Chondrocyte (in vitro differentiated cells): Measurements from ENCODE around the gene MMP8. TPM values are rescaled to one million over a fixed set of nuclear protein-coding genes. Genes with fewer than 3 reads are reported as not detected.

Source experiments
- DNase-seq: peaks from one replicate; pipeline ENCODE4 v3.0.0; 2021; ENCODE audit warnings: mixed read lengths, low spot score
- H3K27ac Mint-ChIP-seq: one replicate; pipeline ENCODE4 v1.8.0; 2021; ENCODE audit warnings: mild to moderate bottlenecking, moderate library complexity, mixed read lengths; ENCODE audit not compliant: unreplicated experiment
- H3K27me3 Mint-ChIP-seq: 2 replicates; pipeline ENCODE4 v1.8.0; 2021; ENCODE audit warnings: low read depth, mixed read lengths
- H3K36me3 Mint-ChIP-seq: 2 replicates; pipeline ENCODE4 v1.8.0; 2021; ENCODE audit warnings: low read depth, mixed read lengths
- H3K4me1 Mint-ChIP-seq: 2 replicates; pipeline ENCODE4 v1.8.0; 2021; ENCODE audit warnings: low read depth, mild to moderate bottlenecking, mixed read lengths
- H3K4me3 Mint-ChIP-seq: one replicate; pipeline ENCODE4 v1.8.0; 2021; ENCODE audit warnings: mild to moderate bottlenecking, moderate library complexity, mixed read lengths; ENCODE audit not compliant: unreplicated experiment
- H3K9me3 Mint-ChIP-seq: 2 replicates; pipeline ENCODE4 v1.8.0; 2021; ENCODE audit warnings: low read depth, mixed read lengths
- long read RNA-seq: library from polyadenylated mRNA; stranded (forward); transcript quantifications from one replicate; pipeline ENCODE4 v2.0.0, GENCODE V29; 2021
- total RNA-seq: library from RNA; stranded (reverse); gene quantifications from 3 replicates; pipeline ENCODE4 v1.2.1, GENCODE V29; 2021
- TF ChIP-seq, protein P1 (sequence below): fragments of 200-600 bp; sonication (generic); IDR thresholded peaks from 2 replicates; pipeline ENCODE4 v1.5.0; 2021; ENCODE audit warnings: antibody characterized with exemption, mild to moderate bottlenecking, moderate library complexity

MMP8 gene
- total RNA-seq, result not detected in 3 replicates
- long read RNA-seq, result 0 reads

DNA sequence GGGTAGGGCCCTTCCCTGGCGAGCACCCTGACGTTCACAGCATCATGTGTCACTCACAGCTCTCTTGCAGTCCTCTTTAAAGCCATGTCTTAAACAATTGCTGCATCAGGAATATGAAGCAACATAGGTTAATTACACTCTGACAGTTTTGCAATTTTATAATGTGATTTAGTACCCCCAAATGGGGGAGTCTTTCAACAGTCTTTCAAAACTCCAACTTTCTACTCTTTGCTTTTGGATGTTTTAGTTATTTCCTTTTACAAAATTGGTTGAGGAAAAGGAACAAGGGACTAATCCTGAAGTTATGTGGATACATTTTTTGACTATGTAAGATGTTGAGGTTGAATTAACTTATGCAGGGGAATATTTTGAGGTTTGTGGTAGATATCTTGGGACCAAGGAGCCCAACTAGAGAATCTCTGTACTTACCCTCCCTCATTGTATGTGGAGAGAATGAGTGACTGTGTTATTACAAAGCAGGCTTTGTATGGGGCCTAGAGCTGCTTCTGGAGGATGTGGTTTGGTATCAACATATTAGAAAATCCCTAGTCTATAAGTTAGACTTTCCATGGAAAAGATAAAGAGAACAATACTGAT is at the start of gene MMP8:
Gene MMP8 (minus strand): TSS at position 51 of the 597 bp plus-strand sequence. CDS start 99 bp downstream, outside the sequence.
- Mint-ChIP-seq H3K4me1 (peaks cover 17% of the 10 kb centered on the region), H3K27me3 (no peaks in the 10 kb centered on the region), H3K9me3 (peaks cover 4% of the 10 kb centered on the region), H3K4me3 (no peak within 1 kb of the TSS), H3K27ac (no peak within 1 kb of the TSS), H3K36me3 (no peaks in the 10 kb centered on the region)
- DNase-seq, result no peak
- TF ChIP-seq, protein P1, sequence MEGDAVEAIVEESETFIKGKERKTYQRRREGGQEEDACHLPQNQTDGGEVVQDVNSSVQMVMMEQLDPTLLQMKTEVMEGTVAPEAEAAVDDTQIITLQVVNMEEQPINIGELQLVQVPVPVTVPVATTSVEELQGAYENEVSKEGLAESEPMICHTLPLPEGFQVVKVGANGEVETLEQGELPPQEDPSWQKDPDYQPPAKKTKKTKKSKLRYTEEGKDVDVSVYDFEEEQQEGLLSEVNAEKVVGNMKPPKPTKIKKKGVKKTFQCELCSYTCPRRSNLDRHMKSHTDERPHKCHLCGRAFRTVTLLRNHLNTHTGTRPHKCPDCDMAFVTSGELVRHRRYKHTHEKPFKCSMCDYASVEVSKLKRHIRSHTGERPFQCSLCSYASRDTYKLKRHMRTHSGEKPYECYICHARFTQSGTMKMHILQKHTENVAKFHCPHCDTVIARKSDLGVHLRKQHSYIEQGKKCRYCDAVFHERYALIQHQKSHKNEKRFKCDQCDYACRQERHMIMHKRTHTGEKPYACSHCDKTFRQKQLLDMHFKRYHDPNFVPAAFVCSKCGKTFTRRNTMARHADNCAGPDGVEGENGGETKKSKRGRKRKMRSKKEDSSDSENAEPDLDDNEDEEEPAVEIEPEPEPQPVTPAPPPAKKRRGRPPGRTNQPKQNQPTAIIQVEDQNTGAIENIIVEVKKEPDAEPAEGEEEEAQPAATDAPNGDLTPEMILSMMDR, result no peak

DNA sequence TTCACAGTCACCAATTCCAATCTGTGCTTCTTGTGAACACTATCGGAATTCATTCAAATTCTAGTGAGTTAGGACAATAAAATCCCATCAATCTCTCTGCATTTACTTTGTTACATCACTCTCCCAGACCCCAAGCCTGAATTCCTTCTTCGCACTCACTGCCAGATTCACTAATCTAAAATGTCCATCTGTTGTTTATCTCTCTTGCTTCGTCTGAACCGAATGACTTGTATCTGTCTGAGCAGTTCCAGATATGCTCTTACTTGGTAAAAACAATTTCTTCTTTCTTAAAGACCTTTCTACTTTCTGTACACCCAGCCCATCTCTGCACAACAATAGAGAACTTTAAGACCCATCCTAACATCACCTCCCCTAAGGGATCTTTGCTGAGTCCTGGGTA is 48.6 kb upstream of the MMP8 start:
- H3K4me1 Mint-ChIP-seq, result no peaks in the 10 kb centered on the region
- H3K4me3 Mint-ChIP-seq, result no peak overlapping the region
- H3K27ac Mint-ChIP-seq, result no peak overlapping the region
- no peaks in the 10 kb centered on the region for H3K27me3 Mint-ChIP-seq
- no peaks in the 10 kb centered on the region for H3K9me3 Mint-ChIP-seq
- TF ChIP-seq, protein P1, result no peak
- DNase-seq, result no peak
- peaks cover 3% of the 10 kb centered on the region for H3K36me3 Mint-ChIP-seq

- H3K4me3 Mint-ChIP-seq, result no peak overlapping the region
- no peaks in the 10 kb centered on the region for H3K9me3 Mint-ChIP-seq
- DNase-seq, result no peak
- TF ChIP-seq, protein P1, result no peak
- H3K4me1 Mint-ChIP-seq, result no peaks in the 10 kb centered on the region
- H3K36me3 Mint-ChIP-seq, result peaks cover 3% of the 10 kb centered on the region
- H3K27me3 Mint-ChIP-seq, result no peaks in the 10 kb centered on the region
- no peak overlapping the region for H3K27ac Mint-ChIP-seq
Observed at GRCh38 chr11:102771351-102771750, 46.6 kb upstream of the MMP8 start.

DNA sequence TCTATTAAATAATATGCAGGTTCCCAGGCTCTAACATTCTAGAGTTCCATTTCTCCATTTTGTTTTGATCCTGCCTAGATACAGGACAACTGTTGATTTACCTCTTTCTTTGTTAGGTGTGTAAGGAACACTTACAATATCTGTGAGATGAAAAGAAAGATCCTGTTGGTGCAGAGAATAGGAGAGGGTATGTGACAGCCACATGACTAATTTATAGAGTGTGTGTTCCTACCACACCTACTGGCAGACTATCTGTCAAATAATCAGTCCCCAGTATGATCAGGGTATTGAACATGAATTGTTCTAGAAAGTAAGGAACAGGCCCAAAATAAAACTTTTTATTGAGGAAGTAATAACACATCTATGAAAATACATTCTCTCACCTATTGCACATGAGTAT is 45.4 kb upstream of the MMP8 start:
- Mint-ChIP-seq H3K4me3 (no peak overlapping the region), H3K9me3 (no peaks in the 10 kb centered on the region), H3K27ac (no peak overlapping the region), H3K4me1 (peaks cover 5% of the 10 kb centered on the region), H3K36me3 (peaks cover 3% of the 10 kb centered on the region), H3K27me3 (no peaks in the 10 kb centered on the region)
- no peak for DNase-seq
- TF ChIP-seq, protein P1, result no peak

GRCh38 chr11:102767800-102768199 is 43.0 kb upstream of the MMP8 start:
- peaks cover 3% of the 10 kb centered on the region for H3K36me3 Mint-ChIP-seq
- peaks cover 23% of the 10 kb centered on the region for H3K4me1 Mint-ChIP-seq
- H3K27ac Mint-ChIP-seq, result no peak overlapping the region
- no peak for DNase-seq
- TF ChIP-seq, protein P1, result no peak
- H3K4me3 Mint-ChIP-seq, result no peak overlapping the region
- no peaks in the 10 kb centered on the region for H3K27me3 Mint-ChIP-seq
- H3K9me3 Mint-ChIP-seq, result no peaks in the 10 kb centered on the region
